ENCODE data around the gene ZNF467. TPM values are rescaled to one million over a fixed set of nuclear protein-coding genes. Genes with fewer than 3 reads are reported as not detected.
A peak's percentile ranks its signal among the peaks of the same experiment; 100 is the strongest.

The ZNF467 gene
- total and polyA plus RNA-seq, 12 donors: 2.2 to 10.5 (median 4.7) TPM

- Histone ChIP-seq H3K36me3 (peaks cover 0 to 42% (median 0%) of the 10 kb centered on the region in 9 donors), H3K27me3 (peaks cover under 1 to 20% (median 10%) of the 10 kb centered on the region in 7 donors), H3K4me3 (peak overlapping the region in 9 of 10 donors; percentile 48 to 74 (median 64)), H3K27ac (peak overlapping the region in 9 of 10 donors; percentile 34 to 89 (median 72)), H3K9me3 (no peaks in the 10 kb centered on the region), H3K4me1 (peaks cover 7 to 35% (median 29%) of the 10 kb centered on the region in 9 donors)
- 42 to 44% methylated on average over 16 of the region's 16 CpGs for WGBS, 2 donors
- DNase-seq: no peak
- ATAC-seq: peak in 3 of 8 donors; percentile 0 to 1 (median 0)
- intact Hi-C loops (cut with DNase I): loop anchor here in 1 of 10 donors (5.0 kb wide), 1 partner anchor 54 kb away; no protein-coding TSS in a partner anchor
- TF ChIP-seq CTCF (IDR thresholded peaks at IDR 0.05): no peak
These were observed 2.4 kb downstream of the ZNF467 start for GRCh38 chr7:149770728-149771636.

- intact Hi-C loops (cut with DNase I): loop anchor here in 1 of 10 donors (5.0 kb wide), 1 partner anchor 53 kb away; no protein-coding TSS in a partner anchor
- Histone ChIP-seq H3K4me1 (peaks cover 7 to 35% (median 23%) of the 10 kb centered on the region in 9 donors), H3K9me3 (no peaks in the 10 kb centered on the region), H3K27ac (no peak overlapping the region), H3K4me3 (no peak overlapping the region), H3K36me3 (peaks cover 0 to 53% (median 0%) of the 10 kb centered on the region in 9 donors), H3K27me3 (peaks cover 4 to 31% (median 20%) of the 10 kb centered on the region in 7 donors)
- ATAC-seq: no peak
- TF ChIP-seq CTCF (IDR thresholded peaks at IDR 0.05): no peak
- WGBS, 2 donors: 95 to 99% methylated on average over 2 of the region's 2 CpGs
- DNase-seq: no peak
These were observed 3.5 kb downstream of the ZNF467 start for GRCh38 chr7:149769915-149770314.

GRCh38 chr7:149768931-149769330 lies 4.5 kb downstream of the ZNF467 start:
- 95 to 96% methylated on average over 7 of the region's 7 CpGs for WGBS, 2 donors
- peaks cover 0 to 61% (median 0%) of the 10 kb centered on the region in 9 donors for H3K36me3 ChIP-seq

More at GRCh38 chr7:149768931-149769330, 4.5 kb downstream of the ZNF467 start:
- ATAC-seq (no peak), DNase-seq (no peak)
- peaks cover 7 to 30% (median 13%) of the 10 kb centered on the region in 9 donors for H3K4me1 ChIP-seq
- no peaks in the 10 kb centered on the region for H3K9me3 ChIP-seq
- TF ChIP-seq CTCF (IDR thresholded peaks at IDR 0.05): no peak
- H3K4me3 ChIP-seq: no peak overlapping the region
- H3K27ac ChIP-seq: no peak overlapping the region
- H3K27me3 ChIP-seq: peaks cover 4 to 41% (median 26%) of the 10 kb centered on the region in 7 donors
- intact Hi-C loops (cut with DNase I): no loop called here
